ENCODE data around the gene GFOD1.

GRCh38 chr6:13479971-13480434 lies 7.4 kb downstream of the GFOD1 start:
- no peak for TF ChIP-seq CTCF (IDR thresholded peaks at IDR 0.05)
- TF ChIP-seq POLR2AphosphoS5 (IDR thresholded peaks at IDR 0.05; ENCODE audit: low read depth, low read length): no peak
- no peak for TF ChIP-seq REST (IDR thresholded peaks at IDR 0.05; ENCODE audit: insufficient read depth in 1 of 2, low read depth in 2 of 2, low read length in 1 of 2)
- no peak for TF ChIP-seq TCF7L2 (IDR thresholded peaks at IDR 0.05; ENCODE audit: low read depth, low read length)
- TF ChIP-seq SIN3A (IDR thresholded peaks at IDR 0.05; ENCODE audit: borderline replicate concordance, insufficient read depth, low read depth, low read length): no peak

All from Panc1 (cell line).